Right lobe of liver (tissue), 4 donors: ENCODE data around the gene PATZ1.
"Not testable (repeated sequence)": the region's sequence is repeated elsewhere in the genome, so short reads cannot be mapped to it uniquely, and the experiment has no call there.

ENCODE experiments used
- POLR2A ChIP-seq: fragments of 450-650 bp; IDR thresholded peaks from one replicate; pipeline ENCODE4 v1.6.1; 2017; ENCODE audit warnings: antibody characterized with exemption, mild to moderate bottlenecking
- TF ChIP-seq, protein P1 (sequence below), 4 donors: fragments of 200-600 bp in 3 of 4; fragments of 450-650 bp in 1 of 4; IDR thresholded peaks; one replicate each; pipeline versions ENCODE4 v1.5.1 to v1.8.0; 2016 to 2022; ENCODE audit warnings: antibody characterized with exemption in 4 of 4, mild to moderate bottlenecking in 2 of 4
- donor health status: DM: no; HTN: no; CAD: no.
- donor health status: DM: no; HTN: no; CAD: no.
- donor health status: DM: no; HTN: yes; CAD: no.

- TF ChIP-seq, protein P1, sequence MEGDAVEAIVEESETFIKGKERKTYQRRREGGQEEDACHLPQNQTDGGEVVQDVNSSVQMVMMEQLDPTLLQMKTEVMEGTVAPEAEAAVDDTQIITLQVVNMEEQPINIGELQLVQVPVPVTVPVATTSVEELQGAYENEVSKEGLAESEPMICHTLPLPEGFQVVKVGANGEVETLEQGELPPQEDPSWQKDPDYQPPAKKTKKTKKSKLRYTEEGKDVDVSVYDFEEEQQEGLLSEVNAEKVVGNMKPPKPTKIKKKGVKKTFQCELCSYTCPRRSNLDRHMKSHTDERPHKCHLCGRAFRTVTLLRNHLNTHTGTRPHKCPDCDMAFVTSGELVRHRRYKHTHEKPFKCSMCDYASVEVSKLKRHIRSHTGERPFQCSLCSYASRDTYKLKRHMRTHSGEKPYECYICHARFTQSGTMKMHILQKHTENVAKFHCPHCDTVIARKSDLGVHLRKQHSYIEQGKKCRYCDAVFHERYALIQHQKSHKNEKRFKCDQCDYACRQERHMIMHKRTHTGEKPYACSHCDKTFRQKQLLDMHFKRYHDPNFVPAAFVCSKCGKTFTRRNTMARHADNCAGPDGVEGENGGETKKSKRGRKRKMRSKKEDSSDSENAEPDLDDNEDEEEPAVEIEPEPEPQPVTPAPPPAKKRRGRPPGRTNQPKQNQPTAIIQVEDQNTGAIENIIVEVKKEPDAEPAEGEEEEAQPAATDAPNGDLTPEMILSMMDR (IDR thresholded peaks at IDR 0.05) = not testable (repeated sequence)
- not testable (repeated sequence) for TF ChIP-seq POLR2A
Measured at GRCh38 chr22:31348009-31348337, 1.8 kb upstream of the PATZ1 start.
